HG02571 (cell line): Measurements from ENCODE around the gene NAMPT.

Source experiments
- ATAC-seq: cut with Tn5 transposase; IDR thresholded peaks from one replicate; pipeline ENCODE4 v1.9.1; 2021; ENCODE audit warnings: mild to moderate bottlenecking, moderate library complexity; ENCODE audit not compliant: unreplicated experiment

The NAMPT gene

GRCh38 chr7:106277976-106278375 lies 6.8 kb downstream of the NAMPT start:
- no peak for ATAC-seq

- no peak for ATAC-seq
Observed at GRCh38 chr7:106276513-106276912, 8.3 kb downstream of the NAMPT start.

DNA sequence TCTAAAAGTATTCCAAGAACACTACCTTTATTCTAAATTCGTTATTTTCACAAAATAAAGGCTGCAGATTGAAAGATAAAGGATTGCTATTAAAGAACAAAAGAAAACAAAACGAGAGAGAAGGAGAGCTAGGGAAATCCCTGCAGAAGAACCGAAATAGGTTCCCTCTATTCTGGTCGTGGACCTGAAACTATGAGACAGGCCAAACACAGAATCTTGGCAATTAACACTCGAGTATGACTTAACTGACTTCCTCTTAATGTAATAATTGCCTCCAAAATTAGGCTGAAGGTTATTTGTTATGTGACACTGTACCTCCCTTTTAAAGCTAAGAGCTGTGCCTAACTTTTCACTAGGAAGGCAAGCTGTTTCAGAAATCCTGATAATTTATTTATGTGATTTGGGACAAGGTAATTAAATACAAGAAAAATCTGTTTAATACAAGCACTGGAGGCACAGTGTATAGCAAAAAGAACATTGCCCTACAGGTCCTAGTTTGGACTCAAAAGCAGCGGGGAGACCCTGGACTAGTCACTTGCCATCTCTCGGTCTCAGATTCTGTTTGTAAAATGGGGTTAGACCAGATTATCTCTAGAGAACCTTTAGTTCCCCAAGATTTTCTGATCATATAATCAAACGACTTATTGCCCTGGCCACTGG lies 11.6 kb downstream of the NAMPT start:
- no peak for ATAC-seq

DNA sequence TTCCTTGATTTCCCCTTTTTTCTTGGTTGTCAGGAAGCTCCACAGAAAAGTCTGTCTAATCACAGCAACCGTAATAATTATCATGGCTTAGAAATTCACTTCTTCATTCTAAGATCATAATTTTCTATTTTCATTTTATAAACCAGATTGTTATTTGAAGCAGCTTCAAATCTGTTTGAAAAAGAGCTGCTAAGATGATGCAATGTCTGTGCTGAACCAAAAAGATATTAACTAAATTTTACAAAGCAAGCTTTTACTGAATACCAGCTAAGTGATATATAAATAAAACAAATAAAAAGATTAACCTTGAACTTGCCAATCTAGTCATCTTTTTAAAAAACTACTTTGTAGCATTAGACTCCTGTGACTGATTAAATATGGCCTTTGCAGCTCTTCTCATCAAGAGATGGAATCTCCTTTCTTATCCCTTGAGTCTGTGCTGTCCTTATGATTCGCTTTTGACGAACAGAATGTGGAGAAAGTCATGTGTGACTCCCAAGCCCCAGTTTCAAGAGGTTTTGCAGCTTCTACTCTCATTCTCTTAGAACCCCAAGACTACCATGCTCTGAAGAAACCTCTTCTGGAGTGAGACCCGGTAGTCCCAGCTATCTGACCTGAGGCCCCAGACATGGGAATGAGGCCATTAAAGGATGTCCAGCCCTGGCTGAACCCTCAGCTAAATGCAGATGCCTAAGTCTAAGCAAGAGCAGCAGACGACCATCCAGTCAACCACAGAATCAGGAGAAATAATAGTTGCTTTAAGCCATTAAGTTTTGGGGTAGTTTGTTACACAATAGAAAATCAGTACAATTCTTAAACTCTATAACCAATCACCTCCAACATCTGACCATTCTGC lies 14.4 kb downstream of the NAMPT start:
- ATAC-seq, result no peak

DNA sequence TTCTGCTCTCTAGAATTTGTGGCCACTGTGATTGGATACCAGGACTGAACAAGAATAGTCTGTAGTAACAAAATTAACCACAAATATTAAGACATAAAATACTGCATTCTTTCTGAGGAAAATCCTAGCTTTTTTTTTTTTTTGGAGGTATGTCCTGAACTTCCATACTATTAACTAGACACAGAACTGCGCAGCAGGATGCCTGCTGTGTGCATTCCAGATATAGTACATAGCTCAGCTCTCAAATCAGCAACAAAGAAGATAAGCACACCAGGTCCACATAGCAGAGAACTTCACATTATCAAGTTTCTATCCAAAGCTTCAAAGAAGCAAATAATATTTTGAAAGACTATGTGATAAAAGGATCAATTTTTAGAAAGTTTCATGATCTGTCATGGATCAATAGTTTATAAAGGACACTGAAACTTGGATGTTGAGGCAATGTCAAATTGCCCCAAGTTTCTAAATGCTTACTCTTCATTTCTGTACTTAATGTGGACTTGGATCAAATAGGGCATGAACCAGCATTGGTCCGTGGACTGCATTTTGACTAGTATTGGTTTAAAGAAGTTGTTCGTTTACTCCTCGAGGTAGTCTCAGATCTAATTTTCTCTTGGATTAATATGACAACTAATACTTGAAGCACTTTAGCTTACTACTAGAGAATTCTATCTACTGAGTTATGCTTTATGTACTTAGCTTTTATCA lies 15.4 kb downstream of the NAMPT start:
- ATAC-seq, result no peak

DNA sequence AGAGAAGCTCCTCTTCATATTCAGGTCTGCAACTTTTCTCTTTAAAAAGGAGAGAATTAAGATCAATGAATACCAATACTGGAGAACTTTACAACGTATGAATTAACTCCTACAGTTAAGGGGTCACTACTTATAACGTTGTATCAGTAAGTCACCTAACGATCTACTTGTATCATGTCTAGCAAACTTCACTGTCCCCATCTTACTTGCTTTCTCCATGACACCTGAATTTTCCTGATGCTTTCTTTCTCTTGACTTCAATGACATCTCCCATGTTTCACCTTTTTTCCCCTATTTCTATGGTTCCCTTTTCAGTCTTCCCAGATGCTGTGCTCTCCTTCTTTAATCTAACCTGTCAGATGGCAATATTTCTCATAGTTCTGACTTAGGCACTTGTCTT lies 19.6 kb downstream of the NAMPT start:
- no peak for ATAC-seq

GRCh38 chr7:106262221-106262881 lies 22.4 kb downstream of the NAMPT start:
- no peak for ATAC-seq

- no peak for ATAC-seq
Observed at GRCh38 chr7:106260136-106260561, 24.6 kb downstream of the NAMPT start.

- ATAC-seq, result no peak
Observed at GRCh38 chr7:106258789-106259188, 26.0 kb downstream of the NAMPT start.

- ATAC-seq, result no peak
Observed at GRCh38 chr7:106257752-106258151, 27.0 kb downstream of the NAMPT start.

- no peak for ATAC-seq
Observed at GRCh38 chr7:106256144-106256543, 28.6 kb downstream of the NAMPT start.

GRCh38 chr7:106255246-106255645 lies 29.5 kb downstream of the NAMPT start:
- ATAC-seq, result no peak

DNA sequence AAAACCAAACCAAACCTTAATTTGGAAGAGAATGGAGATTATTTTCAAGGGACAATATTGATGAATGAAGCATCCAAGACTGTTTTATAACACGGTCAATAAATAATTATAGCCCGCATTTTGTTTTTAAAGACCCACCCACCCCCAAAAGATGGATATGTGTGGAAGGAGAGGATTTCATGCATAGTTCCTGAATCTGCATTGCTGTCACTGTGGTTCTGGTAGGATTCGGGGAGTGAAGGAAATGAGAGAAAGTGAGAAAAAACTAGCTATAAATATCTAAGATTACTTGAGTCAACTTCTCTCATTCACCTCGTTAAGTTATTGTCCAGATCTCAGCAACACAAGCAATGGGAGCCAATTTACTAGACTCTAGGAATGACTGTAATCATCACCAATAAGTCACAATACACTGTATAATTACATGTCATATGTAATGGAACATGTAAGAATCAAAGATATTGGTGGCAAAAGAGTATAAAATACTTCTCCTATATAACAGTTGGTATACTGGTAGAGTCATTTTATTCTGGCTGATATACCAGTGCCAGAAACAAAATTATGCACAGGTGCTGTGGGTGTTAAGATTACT lies 30.2 kb downstream of the NAMPT start:
- ATAC-seq, result no peak

GRCh38 chr7:106252568-106252967 lies 32.2 kb downstream of the NAMPT start:
- no peak for ATAC-seq

GRCh38 chr7:106249488-106249887 lies 35.3 kb downstream of the NAMPT start:
- ATAC-seq, result no peak

GRCh38 chr7:106248600-106248999 lies 36.2 kb downstream of the NAMPT start:
- no peak for ATAC-seq

DNA sequence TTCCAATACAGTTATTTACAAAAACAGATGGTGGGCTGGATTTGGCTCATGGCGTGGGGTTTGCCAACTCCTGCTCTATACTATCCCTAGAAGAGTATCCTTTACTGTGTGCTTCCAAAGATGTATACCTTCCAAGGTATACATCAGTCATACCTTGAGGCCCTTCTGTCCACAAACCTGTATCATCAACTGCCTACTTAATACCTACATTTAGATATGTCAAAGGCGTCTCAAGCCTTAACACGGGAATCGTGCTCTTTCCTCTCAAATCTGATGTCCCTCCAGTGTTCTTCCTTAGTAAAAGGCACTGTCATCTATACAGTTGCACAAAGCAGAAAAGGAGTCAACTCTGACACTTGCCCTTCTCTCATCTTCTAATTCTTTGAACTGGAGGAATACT lies 36.9 kb downstream of the NAMPT start:
- no peak for ATAC-seq

DNA sequence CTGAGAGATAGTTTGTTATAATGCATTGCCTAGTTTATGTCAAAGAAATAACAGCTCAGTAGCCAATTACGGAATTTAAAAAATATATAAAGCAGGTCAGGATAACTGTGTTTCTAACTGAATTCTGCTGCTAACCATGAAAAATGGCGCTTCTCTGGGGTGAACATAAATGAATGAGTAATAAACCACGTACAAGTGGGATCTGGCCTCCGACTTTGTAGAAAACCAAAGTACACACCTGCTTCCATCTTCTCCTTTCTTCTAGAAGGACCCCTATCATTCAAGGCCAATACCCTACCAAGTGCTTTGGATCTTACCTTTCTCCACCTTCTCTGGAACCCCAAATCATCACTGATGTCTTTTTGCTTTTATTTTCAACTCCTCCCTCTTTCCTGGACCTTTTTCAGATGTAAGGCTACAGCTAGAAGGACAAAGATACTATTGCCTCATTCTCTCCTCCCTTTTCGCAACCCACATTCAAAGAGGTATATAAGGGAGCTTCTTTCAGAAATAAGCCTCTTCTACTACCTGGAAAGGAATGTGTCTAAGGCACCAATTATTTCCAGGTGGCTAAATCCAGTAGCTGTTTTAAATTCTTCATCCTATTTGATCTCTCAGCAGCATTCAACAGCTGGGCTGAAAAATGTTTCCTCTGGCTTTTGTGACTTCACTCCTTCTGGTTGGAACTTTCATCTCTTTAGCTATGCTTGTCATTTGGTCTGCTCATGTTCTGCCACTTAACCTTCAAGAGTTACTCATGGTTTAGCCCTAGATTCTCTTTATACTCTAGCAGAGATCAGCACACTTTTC lies 37.7 kb downstream of the NAMPT start:
- ATAC-seq, result no peak

GRCh38 chr7:106243893-106244292 lies 40.9 kb downstream of the NAMPT start:
- no peak for ATAC-seq

DNA sequence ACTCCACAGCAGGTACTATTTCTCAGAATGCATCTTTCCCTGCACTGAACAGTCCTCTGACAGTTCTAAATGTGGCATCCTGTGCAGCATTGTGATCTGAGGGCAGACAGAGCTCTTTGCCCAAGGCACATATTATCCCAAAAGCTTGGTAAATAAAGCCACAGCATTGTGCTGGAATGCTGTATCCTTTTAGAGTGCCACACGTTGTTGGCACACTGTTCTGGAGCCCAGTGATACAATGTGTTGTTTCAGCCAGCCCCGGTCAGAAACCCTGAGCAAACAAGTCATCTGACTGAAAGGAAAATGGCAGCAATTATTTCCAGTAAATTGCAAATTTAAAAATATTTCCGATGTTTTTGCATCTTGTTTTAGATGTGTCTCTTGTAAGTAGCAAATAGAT lies 45.4 kb downstream of the NAMPT start:
- ATAC-seq, result no peak
